Lower leg skin (tissue), 3 donors: Measurements from ENCODE around the gene SPRR2D.

Source experiments
- POLR2A ChIP-seq, 2 donors: fragments of 450-650 bp; IDR thresholded peaks; one replicate each; pipeline ENCODE4 v1.6.1; 2016 to 2017; ENCODE audit warnings: antibody characterized with exemption in 2 of 2, mild to moderate bottlenecking in 1 of 2, moderate library complexity in 1 of 2
- TF ChIP-seq, protein P1 (sequence below), 3 donors: fragments of 450-650 bp; IDR thresholded peaks; one replicate each; pipeline ENCODE4 v1.5.1; 2016; ENCODE audit warnings: antibody characterized with exemption in 3 of 3, mild to moderate bottlenecking in 3 of 3, moderate library complexity in 2 of 3

DNA sequence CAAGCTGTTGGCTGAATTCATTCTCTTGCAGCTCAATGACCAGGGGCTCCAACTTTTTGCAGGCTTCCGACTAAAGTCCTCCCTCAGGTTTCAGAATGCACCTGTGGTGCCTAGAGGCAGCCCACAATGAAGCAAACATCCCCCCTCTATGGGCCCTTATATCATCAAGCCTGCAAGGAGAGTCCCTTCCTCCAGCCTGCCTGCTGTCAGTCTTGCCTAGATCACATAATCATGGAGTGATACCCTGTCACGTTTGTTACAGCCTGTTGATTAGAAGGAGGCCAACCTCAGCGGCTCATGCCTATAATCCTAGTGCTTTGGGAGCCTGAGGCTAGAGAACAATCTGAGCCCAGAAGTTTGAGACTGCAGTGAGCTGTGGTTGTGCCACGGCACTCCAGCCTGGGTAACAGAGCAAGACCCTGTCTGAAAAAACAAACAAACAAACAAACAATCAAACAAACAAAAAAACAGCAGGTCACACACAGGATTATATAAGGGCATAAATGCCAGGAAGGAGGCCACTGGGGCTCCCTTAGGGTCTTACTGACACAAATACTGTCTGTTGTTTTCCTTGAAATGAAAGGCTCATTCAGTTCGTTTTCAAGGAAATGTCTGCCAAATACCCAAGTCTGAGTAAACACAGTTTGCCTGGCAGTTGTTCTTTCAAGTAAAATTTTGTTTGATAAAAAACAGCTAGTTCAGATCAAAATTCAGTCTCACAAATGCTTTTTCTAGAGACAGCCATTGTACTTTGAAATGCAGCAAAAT, 44.1 kb downstream of the SPRR2D start:
- TF ChIP-seq, protein P1, sequence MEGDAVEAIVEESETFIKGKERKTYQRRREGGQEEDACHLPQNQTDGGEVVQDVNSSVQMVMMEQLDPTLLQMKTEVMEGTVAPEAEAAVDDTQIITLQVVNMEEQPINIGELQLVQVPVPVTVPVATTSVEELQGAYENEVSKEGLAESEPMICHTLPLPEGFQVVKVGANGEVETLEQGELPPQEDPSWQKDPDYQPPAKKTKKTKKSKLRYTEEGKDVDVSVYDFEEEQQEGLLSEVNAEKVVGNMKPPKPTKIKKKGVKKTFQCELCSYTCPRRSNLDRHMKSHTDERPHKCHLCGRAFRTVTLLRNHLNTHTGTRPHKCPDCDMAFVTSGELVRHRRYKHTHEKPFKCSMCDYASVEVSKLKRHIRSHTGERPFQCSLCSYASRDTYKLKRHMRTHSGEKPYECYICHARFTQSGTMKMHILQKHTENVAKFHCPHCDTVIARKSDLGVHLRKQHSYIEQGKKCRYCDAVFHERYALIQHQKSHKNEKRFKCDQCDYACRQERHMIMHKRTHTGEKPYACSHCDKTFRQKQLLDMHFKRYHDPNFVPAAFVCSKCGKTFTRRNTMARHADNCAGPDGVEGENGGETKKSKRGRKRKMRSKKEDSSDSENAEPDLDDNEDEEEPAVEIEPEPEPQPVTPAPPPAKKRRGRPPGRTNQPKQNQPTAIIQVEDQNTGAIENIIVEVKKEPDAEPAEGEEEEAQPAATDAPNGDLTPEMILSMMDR (IDR thresholded peaks at IDR 0.05), result no peak
- TF ChIP-seq POLR2A (IDR thresholded peaks at IDR 0.05), result no peak
